ENCODE measurements around the gene AFAP1.

Gene AFAP1

GRCh38 chr4:7967501-7968261, 28.0 kb upstream of the AFAP1 start:
- no peak for DNase-seq

- no peak for DNase-seq
Measured at GRCh38 chr4:7967063-7967440, 27.4 kb upstream of the AFAP1 start.

- DNase-seq = no peak
Measured at GRCh38 chr4:7966281-7967062, 26.8 kb upstream of the AFAP1 start.

- DNase-seq = peak; percentile 62
Measured at GRCh38 chr4:7964890-7965662, 25.4 kb upstream of the AFAP1 start.

GRCh38 chr4:7964459-7964858, 24.8 kb upstream of the AFAP1 start:
- no peak for DNase-seq

DNA sequence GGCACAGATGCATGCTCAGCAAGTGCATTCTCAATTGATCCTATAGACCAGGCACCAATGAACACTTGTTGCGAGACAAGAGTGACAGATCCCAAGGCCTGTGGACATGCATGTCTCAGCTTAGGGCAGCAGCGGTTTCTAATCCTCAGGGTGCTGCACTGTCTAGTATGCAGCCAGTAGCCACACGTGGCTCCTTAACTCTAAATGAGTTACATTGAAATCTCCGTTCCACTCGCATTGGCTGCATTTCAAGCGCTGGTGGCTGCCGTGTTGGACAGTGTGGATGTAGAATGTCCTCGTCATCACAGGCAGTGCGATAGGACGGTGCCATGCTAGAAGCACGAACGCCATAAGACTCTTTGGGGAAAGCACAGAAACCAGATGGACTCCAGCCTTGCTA, 24.0 kb upstream of the AFAP1 start:
- no peak for DNase-seq

DNA sequence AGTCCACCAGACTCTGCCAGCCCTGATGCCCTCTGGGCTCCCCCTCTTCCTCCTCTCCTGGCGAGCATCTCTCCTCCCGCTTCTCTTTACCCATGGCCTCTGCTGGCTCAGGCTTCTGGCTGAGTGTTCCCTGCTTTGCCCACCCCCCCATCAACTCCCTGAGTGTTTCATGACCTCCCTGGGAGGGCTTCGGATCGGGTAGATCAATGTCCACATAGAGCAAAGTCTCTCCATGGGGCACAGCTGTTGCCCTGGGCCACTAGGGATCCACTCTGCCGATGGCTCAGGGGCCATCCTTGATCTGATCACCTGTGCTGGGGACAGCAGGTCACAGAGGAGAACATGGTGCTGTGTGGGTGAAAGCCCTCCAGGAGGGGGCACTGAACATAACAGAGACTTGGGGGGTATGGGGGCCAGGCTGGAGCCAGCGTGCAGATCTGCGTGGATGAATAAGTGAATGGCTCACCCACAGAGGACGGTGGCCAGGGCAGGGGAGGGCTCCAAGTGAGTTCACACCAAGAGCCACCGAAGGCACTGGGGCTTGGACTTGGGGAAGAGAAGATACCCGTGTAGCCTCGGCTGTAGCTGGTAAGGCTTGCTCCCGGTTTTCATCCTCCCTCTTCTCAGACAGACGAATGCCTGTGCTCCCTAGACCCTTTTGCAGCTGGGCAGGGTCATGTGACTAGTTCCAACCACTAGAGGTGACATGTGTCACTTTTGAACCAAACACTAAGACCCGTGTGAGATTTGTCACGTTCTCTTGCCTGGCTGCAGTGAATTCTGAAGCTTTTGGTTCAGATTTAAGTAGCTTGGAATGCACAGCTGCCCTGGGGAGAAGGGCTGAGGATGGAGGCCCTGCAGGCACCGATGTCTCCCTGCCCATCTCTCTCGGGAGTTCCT, 23.2 kb upstream of the AFAP1 start:
- DNase-seq = no peak

- peak; percentile 100 for DNase-seq
Measured at GRCh38 chr4:7960790-7961655, 21.4 kb upstream of the AFAP1 start.

DNA sequence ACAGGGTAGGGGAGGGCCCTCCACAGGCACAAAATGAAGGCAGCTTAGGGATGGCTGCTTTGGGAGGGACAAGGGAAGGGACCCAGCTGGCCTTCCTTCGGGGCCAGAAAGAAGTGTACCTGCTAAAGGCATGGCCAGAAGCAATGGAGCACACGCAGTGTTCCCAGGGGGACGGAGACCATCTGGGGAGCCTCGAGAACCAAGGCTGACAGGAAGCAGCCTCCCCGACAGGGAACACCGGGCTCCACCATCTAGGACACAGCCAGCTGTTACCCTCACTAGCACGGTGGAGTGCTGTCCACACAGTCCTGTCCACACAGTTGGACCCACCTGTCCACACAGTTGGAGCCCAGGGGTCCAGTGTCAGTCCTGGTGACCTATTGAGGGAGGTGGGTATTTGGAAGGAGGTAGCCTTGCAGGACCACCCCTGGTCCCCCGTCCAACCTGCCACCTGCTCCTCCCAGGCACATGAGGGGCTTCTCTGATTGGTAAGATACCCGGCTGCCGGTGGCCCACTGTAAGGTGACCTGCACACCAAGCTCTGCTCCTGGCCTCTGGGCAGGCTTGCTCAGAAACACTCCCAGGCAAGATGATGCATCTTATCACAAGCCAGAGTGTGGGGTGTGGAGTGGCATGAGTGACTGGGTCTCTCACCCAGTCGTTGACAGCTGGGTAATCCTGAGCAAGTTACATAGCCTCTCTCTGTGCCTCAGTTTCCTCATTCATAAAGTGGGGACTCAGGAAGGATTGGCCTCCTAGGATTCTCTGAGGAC, 20.5 kb upstream of the AFAP1 start:
- peak; percentile 51 for DNase-seq

DNA sequence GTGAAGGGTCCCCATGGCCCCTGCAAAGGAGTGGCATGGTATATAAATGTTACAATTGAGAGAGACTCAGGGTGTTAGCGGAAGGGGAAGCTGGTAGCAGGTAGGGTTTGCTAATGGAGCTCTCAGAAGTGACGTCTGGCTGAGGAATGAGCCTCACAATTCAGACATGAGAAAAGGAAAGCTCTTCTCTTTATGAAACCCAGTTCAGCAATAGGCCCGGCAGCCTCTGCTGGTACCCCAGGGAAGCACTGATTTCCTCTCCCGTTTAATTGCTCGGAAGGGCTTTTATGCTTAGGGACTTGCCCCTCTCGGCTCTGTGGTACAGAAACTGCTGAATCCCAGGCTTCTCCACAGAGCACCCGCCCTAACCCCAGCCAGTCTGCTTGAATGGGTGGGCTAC, 19.4 kb upstream of the AFAP1 start:
- DNase-seq = no peak

GRCh38 chr4:7956934-7957656, 17.4 kb upstream of the AFAP1 start:
- no peak for DNase-seq

- DNase-seq = no peak
Measured at GRCh38 chr4:7956270-7956808, 16.7 kb upstream of the AFAP1 start.

GRCh38 chr4:7955393-7955792, 15.7 kb upstream of the AFAP1 start:
- DNase-seq = no peak

GRCh38 chr4:7952615-7953014, 13.0 kb upstream of the AFAP1 start:
- DNase-seq = no peak

GRCh38 chr4:7950301-7951092, 10.8 kb upstream of the AFAP1 start:
- no peak for DNase-seq

DNA sequence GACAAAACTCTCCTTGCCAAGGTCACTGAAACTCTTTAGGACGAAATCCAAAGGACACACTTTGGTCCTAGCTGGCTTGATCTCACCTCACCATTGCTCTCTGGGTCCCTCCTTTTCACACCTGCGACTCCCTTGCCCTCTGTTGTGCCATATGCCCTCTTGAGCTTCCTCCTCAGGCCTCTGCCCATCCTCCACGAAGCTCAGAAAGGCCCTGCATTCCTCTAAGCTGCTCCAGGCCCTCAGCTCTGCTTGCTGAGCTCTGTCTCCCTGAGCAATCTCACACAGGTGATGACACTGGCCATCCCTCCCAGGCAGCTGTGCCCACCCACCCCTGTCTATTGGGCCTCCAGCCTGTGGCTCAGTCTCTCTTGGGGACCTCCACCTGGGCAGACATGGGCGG, 10.1 kb upstream of the AFAP1 start:
- no peak for DNase-seq

DNA sequence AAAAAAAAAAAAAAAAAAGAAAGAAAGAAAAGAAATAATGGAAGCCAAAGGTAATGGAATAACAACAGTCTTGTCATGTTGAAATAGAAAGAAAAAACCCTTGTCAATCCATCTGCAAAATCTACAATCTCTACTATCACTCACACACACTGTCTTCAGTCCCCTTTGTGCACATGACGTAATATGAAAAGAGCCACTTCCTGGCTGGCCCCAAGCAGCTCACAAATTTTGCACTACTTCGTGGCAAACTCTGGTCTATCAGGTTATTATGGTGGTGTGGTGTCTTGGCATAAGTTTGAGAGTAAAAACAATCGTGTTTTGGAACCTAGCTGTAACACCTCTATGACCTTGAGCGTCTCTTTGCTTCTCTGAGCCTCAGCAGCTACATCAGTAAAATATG, 8.3 kb upstream of the AFAP1 start:
- no peak for DNase-seq

DNA sequence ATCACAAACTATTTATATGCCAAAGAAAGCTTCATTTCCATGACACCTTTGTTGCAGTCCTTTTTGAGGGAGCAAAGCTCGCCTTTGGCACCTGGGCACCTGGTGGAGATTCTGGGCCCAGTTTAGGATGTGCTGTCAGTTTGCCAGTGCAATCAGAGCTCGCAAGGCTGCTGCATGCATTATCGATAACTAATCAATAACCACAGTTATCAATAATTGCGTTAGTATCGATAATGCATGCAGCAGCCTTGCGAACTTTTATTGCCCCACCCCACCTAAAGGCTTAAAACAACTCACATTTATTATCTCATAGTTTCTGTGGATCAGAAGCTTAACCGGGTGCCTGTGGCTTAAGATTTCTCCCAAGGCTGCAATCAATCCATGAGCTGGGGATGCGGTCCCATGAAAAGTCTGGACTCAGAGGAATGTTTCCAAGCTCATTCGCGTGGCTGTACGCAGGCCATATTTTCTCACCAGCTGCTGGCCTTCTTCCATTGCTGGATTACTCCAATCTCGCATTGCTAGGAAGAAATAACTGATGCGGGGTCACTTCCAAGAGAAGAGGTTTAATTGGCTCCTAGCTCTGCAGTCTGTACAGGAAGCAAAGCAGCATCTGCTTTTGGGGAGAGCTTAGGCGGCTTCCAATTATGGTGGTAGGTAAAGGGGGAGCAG, 6.2 kb upstream of the AFAP1 start:
- peak; percentile 65 for DNase-seq

Data from fibroblast of skin of abdomen (primary cell).